HEK293T (cell line): ENCODE data around the gene ATXN2.
"Not testable (repeated sequence)": the region's sequence is repeated elsewhere in the genome, so short reads cannot be mapped to it uniquely, and the experiment has no call there.

Source experiments
- CTCF ChIA-PET: fragments of 350-600 bp; formaldehyde crosslinking; extraction: SDS; loops from one replicate; lab custom pipeline; 2021; ENCODE audit warnings: antibody characterized with exemption, inconsistent platforms; lab: Yijun Ruan, JAX
- POLR2A ChIA-PET: fragments of 350-600 bp; formaldehyde crosslinking; extraction: SDS; loops from one replicate; lab custom pipeline; 2020; ENCODE audit warnings: antibody characterized with exemption, inconsistent platforms; lab: Yijun Ruan, JAX
- DNase-seq: peaks from one replicate; pipeline ENCODE4 v3.0.0; 2012; ENCODE audit warnings: mixed read lengths; ENCODE audit errors: extremely low spot score
- ARNT ChIP-seq: fragments of 450-650 bp; IDR thresholded peaks from 2 replicates; pipeline ENCODE4 v1.6.1; 2017; ENCODE audit warnings: mild to moderate bottlenecking
- BHLHE40 ChIP-seq: fragments of 450-650 bp; IDR thresholded peaks from 2 replicates; pipeline ENCODE4 v1.6.1; 2016; ENCODE audit warnings: mild to moderate bottlenecking, moderate library complexity, borderline replicate concordance
- CTBP1 ChIP-seq: fragments of 450-650 bp; IDR thresholded peaks from 2 replicates; pipeline ENCODE4 v1.6.1; 2016; ENCODE audit warnings: borderline replicate concordance
- ELF4 ChIP-seq: fragments of 450-650 bp; IDR thresholded peaks from 2 replicates; pipeline ENCODE4 v1.6.1; 2017; ENCODE audit warnings: antibody characterized with exemption
- FOXA1 ChIP-seq: fragments of 450-650 bp; IDR thresholded peaks from 2 replicates; pipeline ENCODE4 v1.6.1; 2016; ENCODE audit warnings: mild to moderate bottlenecking
- FOXK2 ChIP-seq: fragments of 450-650 bp; IDR thresholded peaks from 2 replicates; pipeline ENCODE4 v1.6.1; 2016; ENCODE audit warnings: mild to moderate bottlenecking
- FOXM1 ChIP-seq: fragments of 450-650 bp; IDR thresholded peaks from 2 replicates; pipeline ENCODE4 v1.6.1; 2017; ENCODE audit warnings: mild to moderate bottlenecking, borderline replicate concordance
- HDGF ChIP-seq: fragments of 450-650 bp; IDR thresholded peaks from 2 replicates; pipeline ENCODE4 v1.6.1; 2017; ENCODE audit warnings: antibody characterized with exemption, borderline replicate concordance
- L3MBTL2 ChIP-seq: fragments of 450-650 bp; conservative IDR thresholded peaks from 2 replicates; pipeline ENCODE4 v1.6.1; 2016; ENCODE audit warnings: mild to moderate bottlenecking
- LEF1 ChIP-seq: fragments of 450-650 bp; IDR thresholded peaks from 2 replicates; pipeline ENCODE4 v1.6.1; 2017; ENCODE audit warnings: mild to moderate bottlenecking, borderline replicate concordance
- NFRKB ChIP-seq: fragments of 450-650 bp; IDR thresholded peaks from 2 replicates; pipeline ENCODE4 v1.6.1; 2016; ENCODE audit warnings: mild to moderate bottlenecking, moderate library complexity
- PKNOX1 ChIP-seq: fragments of 450-650 bp; IDR thresholded peaks from 2 replicates; pipeline ENCODE4 v1.6.1; 2016
- SP1 ChIP-seq: fragments of 450-650 bp; IDR thresholded peaks from 2 replicates; pipeline ENCODE4 v1.6.1; 2017
- SUZ12 ChIP-seq: fragments of 450-650 bp; IDR thresholded peaks from 2 replicates; pipeline ENCODE4 v1.6.1; 2016; ENCODE audit warnings: mild to moderate bottlenecking
- TARDBP ChIP-seq: fragments of 450-650 bp; IDR thresholded peaks from 2 replicates; pipeline ENCODE4 v1.6.1; 2016
- ZNF384 ChIP-seq: fragments of 450-650 bp; IDR thresholded peaks from 2 replicates; pipeline ENCODE4 v1.6.1; 2016

ATXN2 gene

GRCh38 chr12:111529424-111530368 is 69.4 kb downstream of the ATXN2 start:
- DNase-seq: peak; percentile 74
- ChIA-PET POLR2A (no interaction called here), CTCF (interaction anchor here (0.7 to 0.9 kb wide), 2 partner anchors 17 to 133 kb away, joined by 3 to 4 read pairs; no protein-coding TSS in a partner anchor)
- TF ChIP-seq SUZ12: no peak
- TF ChIP-seq TARDBP: no peak
- no peak for TF ChIP-seq BHLHE40
- no peak for TF ChIP-seq LEF1
- TF ChIP-seq HDGF: no peak
- TF ChIP-seq ARNT: no peak
- TF ChIP-seq CTBP1: no peak
- no peak for TF ChIP-seq SP1
- no peak for TF ChIP-seq L3MBTL2
- TF ChIP-seq ELF4: no peak
- no peak for TF ChIP-seq FOXM1
- TF ChIP-seq PKNOX1: no peak
- TF ChIP-seq FOXK2: no peak
- no peak for TF ChIP-seq NFRKB

- DNase-seq: no peak
- ChIA-PET POLR2A (no interaction called here), CTCF (no interaction called here)
- TF ChIP-seq CTBP1 (no peak), FOXM1 (no peak), SUZ12 (no peak), HDGF (no peak), L3MBTL2 (no peak), ARNT (no peak), LEF1 (no peak), SP1 (no peak)
Observed at GRCh38 chr12:111523587-111524167, 75.4 kb downstream of the ATXN2 start.

- DNase-seq: no peak
- POLR2A ChIA-PET: no interaction called here
- TF ChIP-seq FOXM1 (no peak), SUZ12 (no peak), SP1 (no peak), ZNF384 (no peak), CTBP1 (no peak)
- CTCF ChIA-PET: no interaction called here
Observed at GRCh38 chr12:111521801-111522200, 77.3 kb downstream of the ATXN2 start.

- ChIA-PET CTCF (no interaction called here), POLR2A (no interaction called here)
- DNase-seq: no peak
- TF ChIP-seq FOXM1 (no peak), SP1 (no peak), LEF1 (no peak), ZNF384 (no peak), ARNT (no peak), ELF4 (no peak), FOXA1 (no peak), L3MBTL2 (no peak)
Observed at GRCh38 chr12:111519937-111520336, 79.2 kb downstream of the ATXN2 start.

- TF ChIP-seq FOXM1 (no peak), PKNOX1 (no peak), FOXA1 (no peak), HDGF (no peak), ELF4 (no peak), LEF1 (no peak), TARDBP (no peak), SP1 (no peak), L3MBTL2 (no peak), FOXK2 (no peak), ZNF384 (no peak), BHLHE40 (no peak), NFRKB (no peak), CTBP1 (no peak), ARNT (no peak), SUZ12 (no peak)
- ChIA-PET CTCF (no interaction called here), POLR2A (no interaction called here)
- DNase-seq: no peak
Observed at GRCh38 chr12:111519083-111519482, 80.0 kb downstream of the ATXN2 start.

- POLR2A ChIA-PET, DNase-seq, CTCF ChIA-PET: not testable (repeated sequence)
Observed at GRCh38 chr12:111507719-111508118, 91.4 kb downstream of the ATXN2 start.

- POLR2A ChIA-PET, CTCF ChIA-PET, DNase-seq: not testable (repeated sequence)
Observed at GRCh38 chr12:111507258-111507657, 91.9 kb downstream of the ATXN2 start.
